ENCODE results near the gene D2HGDH.

- no peak for TF ChIP-seq CTCF (IDR thresholded peaks at IDR 0.05)
- no peak for TF ChIP-seq POLR2A (IDR thresholded peaks at IDR 0.05)
Observed at GRCh38 chr2:241773511-241774418, 39.3 kb downstream of the D2HGDH start.

All from uterus (tissue), 2 donors.